KMS-11 (cell line): ENCODE measurements around the gene RAPGEF6.

Source experiments
- H2AFZ ChIP-seq: fragments of 200-600 bp; sonication (generic); 2 replicates; pipeline ENCODE4 v1.6.1; 2016; ENCODE audit warnings: antibody characterized with exemption, mixed run types, low read depth
- H3K27ac ChIP-seq: fragments of 200-600 bp; sonication (generic); 2 replicates; pipeline ENCODE4 v1.6.1; 2016; ENCODE audit warnings: mild to moderate bottlenecking, mixed run types
- H3K27me3 ChIP-seq: fragments of 200-600 bp; sonication (generic); 2 replicates; pipeline ENCODE4 v1.6.1; 2017; ENCODE audit warnings: mild to moderate bottlenecking, low read depth, mixed run types, moderate library complexity; ENCODE audit not compliant: insufficient read depth
- H3K36me3 ChIP-seq: fragments of 200-600 bp; sonication (generic); 2 replicates; pipeline ENCODE4 v1.6.1; 2017; ENCODE audit warnings: mild to moderate bottlenecking, mixed run types; ENCODE audit not compliant: insufficient read depth
- H3K4me1 ChIP-seq: fragments of 200-600 bp; sonication (generic); 2 replicates; pipeline ENCODE4 v1.6.1; 2016; ENCODE audit warnings: mild to moderate bottlenecking, low read depth, mixed run types; ENCODE audit not compliant: poor library complexity, severe bottlenecking
- H3K4me2 ChIP-seq: fragments of 200-600 bp; sonication (generic); 2 replicates; pipeline ENCODE4 v1.7.0; 2016; ENCODE audit warnings: mild to moderate bottlenecking, mixed run types
- H3K4me3 ChIP-seq: fragments of 200-600 bp; sonication (generic); IDR thresholded peaks from 2 replicates; pipeline ENCODE4 v1.6.1; 2017; ENCODE audit warnings: low read depth, low read length, mixed read lengths; ENCODE audit not compliant: insufficient read depth
- H3K79me2 ChIP-seq: fragments of 200-600 bp; sonication (generic); 2 replicates; pipeline ENCODE4 v1.6.1; 2016; ENCODE audit warnings: low read depth, mixed run types; ENCODE audit not compliant: insufficient read depth
- H3K9ac ChIP-seq: fragments of 200-600 bp; sonication (generic); 2 replicates; pipeline ENCODE4 v1.6.1; 2016; ENCODE audit warnings: mild to moderate bottlenecking, mixed run types
- H4K20me1 ChIP-seq: fragments of 200-600 bp; sonication (generic); 2 replicates; pipeline ENCODE4 v1.6.1; 2016; ENCODE audit warnings: mild to moderate bottlenecking, mixed run types; ENCODE audit not compliant: insufficient read depth
- CTCF ChIP-seq: fragments of 200-600 bp; sonication (generic); conservative IDR thresholded peaks from 2 replicates; pipeline ENCODE4 v1.6.1; 2017; ENCODE audit warnings: low read depth, mild to moderate bottlenecking, antibody characterized with exemption, low read length, moderate library complexity, mixed read lengths

The RAPGEF6 gene

DNA sequence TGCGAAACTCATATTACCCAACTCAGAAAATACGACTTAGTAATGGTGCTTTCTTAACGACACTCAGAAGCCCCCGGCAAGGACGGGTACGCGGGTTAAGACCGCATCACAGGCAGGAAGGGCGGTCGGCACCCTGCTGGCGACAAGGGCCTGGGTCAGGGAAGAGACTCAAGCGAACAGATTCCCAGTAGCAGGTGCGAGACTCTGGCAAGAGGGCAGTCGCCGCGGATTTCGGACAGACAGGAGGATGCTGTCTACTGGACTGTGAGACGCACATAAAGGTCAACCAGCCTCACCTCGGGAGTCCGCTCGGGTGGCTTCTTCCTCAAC is 398 bp downstream of the RAPGEF6 start:
- H3K27me3 ChIP-seq: no peaks in the 10 kb centered on the region
- no peaks in the 10 kb centered on the region for H3K36me3 ChIP-seq
- H4K20me1 ChIP-seq: 0 out of 2 replicates have a peak, but pooled peaks cover 6% of the 10 kb centered on the region
- H3K27ac ChIP-seq: peak overlapping the region; percentile 98
- no peak for TF ChIP-seq CTCF
- peak overlapping the region; percentile 80 for H3K9ac ChIP-seq
- peak overlapping the region; percentile 57 for H2AFZ ChIP-seq
- peaks cover 49% of the 10 kb centered on the region for H3K79me2 ChIP-seq
- H3K4me1 ChIP-seq: peaks cover 36% of the 10 kb centered on the region
- H3K4me3 ChIP-seq: no peak overlapping the region
- peak overlapping the region; percentile 65 for H3K4me2 ChIP-seq

DNA sequence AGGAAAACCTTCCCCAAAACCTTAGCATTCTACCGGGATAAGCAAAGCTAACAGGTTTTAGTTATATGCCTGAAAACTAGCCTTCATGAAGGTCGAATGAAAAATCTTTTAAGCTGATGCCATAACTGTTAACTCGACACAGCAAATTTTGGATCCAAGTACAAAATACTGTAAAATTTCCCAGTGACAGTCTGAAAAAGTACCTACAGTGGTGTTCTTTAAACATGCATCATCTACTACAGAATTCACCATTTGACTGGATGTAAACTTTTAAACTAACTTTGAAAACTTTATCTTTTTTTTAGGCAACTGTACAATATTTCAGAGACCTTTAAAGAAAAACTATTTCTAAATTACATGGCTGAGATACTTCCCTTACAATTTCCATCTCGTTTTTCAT is 791 bp downstream of the RAPGEF6 start:
- Histone ChIP-seq H3K4me1 (peaks cover 37% of the 10 kb centered on the region), H2AFZ (peak overlapping the region; percentile 57; the same call in 1 of the 2 replicates), H3K79me2 (peaks cover 53% of the 10 kb centered on the region), H3K4me2 (peak overlapping the region; percentile 65), H3K9ac (peak overlapping the region; percentile 80), H3K27me3 (no peaks in the 10 kb centered on the region), H3K36me3 (no peaks in the 10 kb centered on the region), H4K20me1 (0 out of 2 replicates have a peak, but pooled peaks cover 6% of the 10 kb centered on the region), H3K4me3 (no peak overlapping the region), H3K27ac (peak overlapping the region; percentile 98)
- TF ChIP-seq CTCF: no peak

DNA sequence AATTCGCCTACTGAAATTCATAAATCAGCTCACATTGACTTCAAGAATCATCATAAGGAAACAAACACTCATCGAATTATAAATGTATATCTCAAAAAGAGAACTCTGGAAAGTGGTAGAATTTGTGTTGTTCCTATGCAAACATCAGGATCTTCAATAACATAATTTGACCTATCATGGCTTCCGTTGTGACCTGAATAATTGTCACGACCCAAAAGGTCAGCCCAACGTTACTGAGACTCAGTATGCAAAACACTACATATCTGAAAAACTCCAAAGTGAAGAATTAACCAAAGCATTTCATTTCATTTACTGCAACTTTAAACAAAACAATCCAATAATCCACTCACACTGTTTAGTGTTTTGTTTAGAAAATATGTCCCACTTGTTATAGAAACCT is 1.2 kb downstream of the RAPGEF6 start:
- H3K9ac ChIP-seq: peak overlapping the region; percentile 80; the same call in 1 of the 2 replicates
- peaks cover 57% of the 10 kb centered on the region for H3K79me2 ChIP-seq
- H3K4me3 ChIP-seq: no peak overlapping the region
- H2AFZ ChIP-seq: no peak overlapping the region
- peak overlapping the region; percentile 98; the same call in 1 of the 2 replicates for H3K27ac ChIP-seq
- H3K4me1 ChIP-seq: peaks cover 41% of the 10 kb centered on the region
- no peaks in the 10 kb centered on the region for H3K36me3 ChIP-seq
- no peaks in the 10 kb centered on the region for H3K27me3 ChIP-seq
- 0 out of 2 replicates have a peak, but pooled peaks cover 6% of the 10 kb centered on the region for H4K20me1 ChIP-seq
- TF ChIP-seq CTCF: no peak
- peak overlapping the region; percentile 65 for H3K4me2 ChIP-seq

- Histone ChIP-seq H3K36me3 (no peaks in the 10 kb centered on the region), H3K4me3 (no peak overlapping the region)
Measured at GRCh38 chr5:131630963-131631350, 4.1 kb downstream of the RAPGEF6 start.

More at GRCh38 chr5:131630963-131631350, 4.1 kb downstream of the RAPGEF6 start:
- no peak for TF ChIP-seq CTCF
- H3K9ac ChIP-seq: no peak overlapping the region
- H3K79me2 ChIP-seq: peaks cover 86% of the 10 kb centered on the region
- no peak overlapping the region for H3K27ac ChIP-seq
- H3K27me3 ChIP-seq: no peaks in the 10 kb centered on the region
- H4K20me1 ChIP-seq: 0 out of 2 replicates have a peak, but pooled peaks cover 6% of the 10 kb centered on the region
- H2AFZ ChIP-seq: no peak overlapping the region
- H3K4me2 ChIP-seq: no peak overlapping the region
- peaks cover 35% of the 10 kb centered on the region for H3K4me1 ChIP-seq
